Measurements from ENCODE around the gene IL36B.

Gene IL36B

GRCh38 chr2:113075600-113075999 lies 22.9 kb upstream of the IL36B start:
- no peak for DNase-seq (ENCODE audit: low spot score)

GRCh38 chr2:113075030-113075429 lies 22.4 kb upstream of the IL36B start:
- no peak for DNase-seq (ENCODE audit: low spot score)

- no peak for DNase-seq (ENCODE audit: low spot score)
Measured at GRCh38 chr2:113073325-113073834, 20.7 kb upstream of the IL36B start.

- DNase-seq (ENCODE audit: low spot score) = no peak
Measured at GRCh38 chr2:113072584-113072983, 19.9 kb upstream of the IL36B start.

- DNase-seq (ENCODE audit: low spot score) = no peak
Measured at GRCh38 chr2:113070606-113070975, 17.9 kb upstream of the IL36B start.

- DNase-seq (ENCODE audit: low spot score) = no peak
Measured at GRCh38 chr2:113069676-113070605, 17.3 kb upstream of the IL36B start.

- DNase-seq (ENCODE audit: low spot score) = no peak
Measured at GRCh38 chr2:113068706-113069485, 16.2 kb upstream of the IL36B start.

- no peak for DNase-seq (ENCODE audit: low spot score)
Measured at GRCh38 chr2:113068249-113068648, 15.6 kb upstream of the IL36B start.

GRCh38 chr2:113067681-113068080 lies 15.0 kb upstream of the IL36B start, which contains the start of gene IL1F10:
Gene IL1F10, plus strand, starts transcription at chr2:113067970. Its CDS starts 4,769 bp downstream, at chr2:113072739.
- no peak for DNase-seq (ENCODE audit: low spot score)

- no peak for DNase-seq (ENCODE audit: low spot score)
Measured at GRCh38 chr2:113064898-113065297, 12.2 kb upstream of the IL36B start.

GRCh38 chr2:113064281-113064680 lies 11.6 kb upstream of the IL36B start:
- no peak for DNase-seq (ENCODE audit: low spot score)

GRCh38 chr2:113061896-113062770 lies 9.5 kb upstream of the IL36B start:
- DNase-seq (ENCODE audit: low spot score) = no peak

- DNase-seq (ENCODE audit: low spot score) = no peak
Measured at GRCh38 chr2:113061241-113061640, 8.6 kb upstream of the IL36B start.

- no peak for DNase-seq (ENCODE audit: low spot score)
Measured at GRCh38 chr2:113060796-113061195, 8.1 kb upstream of the IL36B start.

GRCh38 chr2:113060396-113060795 lies 7.7 kb upstream of the IL36B start:
- no peak for DNase-seq (ENCODE audit: low spot score)

GRCh38 chr2:113058998-113059960 lies 6.6 kb upstream of the IL36B start, which contains the start of gene IL36RN:
Gene IL36RN, plus strand, starts transcription at chr2:113059198. Its CDS starts 241 bp downstream, at chr2:113059439.
- DNase-seq (ENCODE audit: low spot score) = no peak

- DNase-seq (ENCODE audit: low spot score) = no peak
Measured at GRCh38 chr2:113058411-113058994, 5.8 kb upstream of the IL36B start.

- no peak for DNase-seq (ENCODE audit: low spot score)
Measured at GRCh38 chr2:113057117-113057516, 4.5 kb upstream of the IL36B start.

- DNase-seq (ENCODE audit: low spot score) = no peak
Measured at GRCh38 chr2:113056521-113056920, 3.9 kb upstream of the IL36B start.

- DNase-seq (ENCODE audit: low spot score) = no peak
Measured at GRCh38 chr2:113054066-113054465, 1.4 kb upstream of the IL36B start.

All from HuH-7.5 (cell line).